22Rv1 (cell line): ENCODE measurements around the gene CDH22.

Experiments
- ZFX ChIP-seq: fragments of 450-650 bp; IDR thresholded peaks from 2 replicates; pipeline ENCODE4 v1.6.1; 2017; ENCODE audit warnings: antibody characterized with exemption, borderline replicate concordance
- TF ChIP-seq, protein P1 (sequence below): fragments of 450-650 bp; IDR thresholded peaks from 2 replicates; pipeline ENCODE4 v1.5.1; 2017; ENCODE audit warnings: mild to moderate bottlenecking

DNA sequence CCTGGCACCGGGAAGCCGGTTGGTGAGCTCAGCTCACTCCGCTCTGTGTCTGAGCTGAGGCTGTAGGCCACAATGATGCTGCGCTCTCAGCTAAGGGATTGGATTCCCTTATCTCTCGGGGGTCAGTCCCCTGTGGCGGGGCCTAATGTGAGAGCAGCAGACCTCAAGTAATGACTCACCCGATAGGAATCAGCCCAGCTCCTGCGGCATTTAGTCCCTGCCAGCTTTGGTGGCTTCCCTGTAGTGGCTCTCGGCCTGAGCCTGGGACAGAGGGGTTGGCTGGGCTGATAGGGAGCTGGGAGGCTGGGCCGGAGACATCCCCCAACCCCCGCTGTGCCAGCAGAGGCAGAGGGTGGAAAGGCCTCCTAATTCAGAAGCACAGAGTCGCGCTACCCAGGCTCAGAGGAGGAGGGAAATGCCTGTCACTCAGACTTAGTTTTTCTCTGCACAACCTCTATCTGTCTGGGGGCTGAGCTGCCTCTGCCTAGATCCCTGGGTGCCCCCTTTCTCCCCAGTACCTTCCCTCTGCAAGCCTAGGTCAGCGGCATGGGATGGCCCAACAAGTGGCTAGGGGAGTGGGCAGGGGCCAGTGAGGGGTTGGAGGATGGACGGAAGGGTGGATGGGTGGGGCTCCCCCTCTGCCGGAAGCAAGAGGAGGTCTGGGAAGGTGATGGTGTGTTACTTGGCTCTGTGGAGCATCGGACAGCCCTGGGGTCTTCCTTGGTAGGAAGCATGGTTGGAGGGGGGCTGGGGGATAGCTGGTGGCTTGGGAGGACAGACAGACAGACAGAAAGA lies 92.2 kb downstream of the CDH22 start:
- TF ChIP-seq, protein P1, sequence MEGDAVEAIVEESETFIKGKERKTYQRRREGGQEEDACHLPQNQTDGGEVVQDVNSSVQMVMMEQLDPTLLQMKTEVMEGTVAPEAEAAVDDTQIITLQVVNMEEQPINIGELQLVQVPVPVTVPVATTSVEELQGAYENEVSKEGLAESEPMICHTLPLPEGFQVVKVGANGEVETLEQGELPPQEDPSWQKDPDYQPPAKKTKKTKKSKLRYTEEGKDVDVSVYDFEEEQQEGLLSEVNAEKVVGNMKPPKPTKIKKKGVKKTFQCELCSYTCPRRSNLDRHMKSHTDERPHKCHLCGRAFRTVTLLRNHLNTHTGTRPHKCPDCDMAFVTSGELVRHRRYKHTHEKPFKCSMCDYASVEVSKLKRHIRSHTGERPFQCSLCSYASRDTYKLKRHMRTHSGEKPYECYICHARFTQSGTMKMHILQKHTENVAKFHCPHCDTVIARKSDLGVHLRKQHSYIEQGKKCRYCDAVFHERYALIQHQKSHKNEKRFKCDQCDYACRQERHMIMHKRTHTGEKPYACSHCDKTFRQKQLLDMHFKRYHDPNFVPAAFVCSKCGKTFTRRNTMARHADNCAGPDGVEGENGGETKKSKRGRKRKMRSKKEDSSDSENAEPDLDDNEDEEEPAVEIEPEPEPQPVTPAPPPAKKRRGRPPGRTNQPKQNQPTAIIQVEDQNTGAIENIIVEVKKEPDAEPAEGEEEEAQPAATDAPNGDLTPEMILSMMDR: no peak
- no peak for TF ChIP-seq ZFX
